ENCODE measurements around the gene PIP4K2A.

- no peak for TF ChIP-seq STAT1 (IDR thresholded peaks at IDR 0.05; ENCODE audit: unreplicated experiment)
- no peak for TF ChIP-seq EZH2 (IDR thresholded peaks at IDR 0.05; ENCODE audit: low read depth, unreplicated experiment)
- no peak for TF ChIP-seq CTCF (conservative IDR thresholded peaks at IDR 0.05; ENCODE audit: low read depth in 2 of 2)
- TF ChIP-seq CREB1 (CRISPR knock-in tag; IDR thresholded peaks at IDR 0.05; ENCODE audit: low read depth), result no peak
- TF ChIP-seq, protein P1, sequence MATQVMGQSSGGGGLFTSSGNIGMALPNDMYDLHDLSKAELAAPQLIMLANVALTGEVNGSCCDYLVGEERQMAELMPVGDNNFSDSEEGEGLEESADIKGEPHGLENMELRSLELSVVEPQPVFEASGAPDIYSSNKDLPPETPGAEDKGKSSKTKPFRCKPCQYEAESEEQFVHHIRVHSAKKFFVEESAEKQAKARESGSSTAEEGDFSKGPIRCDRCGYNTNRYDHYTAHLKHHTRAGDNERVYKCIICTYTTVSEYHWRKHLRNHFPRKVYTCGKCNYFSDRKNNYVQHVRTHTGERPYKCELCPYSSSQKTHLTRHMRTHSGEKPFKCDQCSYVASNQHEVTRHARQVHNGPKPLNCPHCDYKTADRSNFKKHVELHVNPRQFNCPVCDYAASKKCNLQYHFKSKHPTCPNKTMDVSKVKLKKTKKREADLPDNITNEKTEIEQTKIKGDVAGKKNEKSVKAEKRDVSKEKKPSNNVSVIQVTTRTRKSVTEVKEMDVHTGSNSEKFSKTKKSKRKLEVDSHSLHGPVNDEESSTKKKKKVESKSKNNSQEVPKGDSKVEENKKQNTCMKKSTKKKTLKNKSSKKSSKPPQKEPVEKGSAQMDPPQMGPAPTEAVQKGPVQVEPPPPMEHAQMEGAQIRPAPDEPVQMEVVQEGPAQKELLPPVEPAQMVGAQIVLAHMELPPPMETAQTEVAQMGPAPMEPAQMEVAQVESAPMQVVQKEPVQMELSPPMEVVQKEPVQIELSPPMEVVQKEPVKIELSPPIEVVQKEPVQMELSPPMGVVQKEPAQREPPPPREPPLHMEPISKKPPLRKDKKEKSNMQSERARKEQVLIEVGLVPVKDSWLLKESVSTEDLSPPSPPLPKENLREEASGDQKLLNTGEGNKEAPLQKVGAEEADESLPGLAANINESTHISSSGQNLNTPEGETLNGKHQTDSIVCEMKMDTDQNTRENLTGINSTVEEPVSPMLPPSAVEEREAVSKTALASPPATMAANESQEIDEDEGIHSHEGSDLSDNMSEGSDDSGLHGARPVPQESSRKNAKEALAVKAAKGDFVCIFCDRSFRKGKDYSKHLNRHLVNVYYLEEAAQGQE (IDR thresholded peaks at IDR 0.05; ENCODE audit: unreplicated experiment), result no peak
- TF ChIP-seq POLR2AphosphoS5 (IDR thresholded peaks at IDR 0.05; ENCODE audit: low read depth), result no peak
- no peak for TF ChIP-seq EZH2phosphoT487 (IDR thresholded peaks at IDR 0.05; ENCODE audit: unreplicated experiment)
- no peak for TF ChIP-seq ZNF462 (CRISPR knock-in tag; IDR thresholded peaks at IDR 0.05)
- no peak for TF ChIP-seq JUNB (IDR thresholded peaks at IDR 0.05; ENCODE audit: unreplicated experiment)
- no peak for TF ChIP-seq NANOG (IDR thresholded peaks at IDR 0.05; ENCODE audit: borderline replicate concordance)
- no peak for TF ChIP-seq ZNF114 (CRISPR knock-in tag; IDR thresholded peaks at IDR 0.05)
- TF ChIP-seq ETS1 (IDR thresholded peaks at IDR 0.05), result no peak
- no peak for TF ChIP-seq ZNF331 (CRISPR knock-in tag; IDR thresholded peaks at IDR 0.05; ENCODE audit: low read depth)
These were observed 219.0 kb downstream of the PIP4K2A start for GRCh38 chr10:22495396-22495795.
